K562 (cell line): Measurements from ENCODE around the gene MGST2. TPM values are rescaled to one million over a fixed set of nuclear protein-coding genes. Genes with fewer than 3 reads are reported as not detected.

Experiments
- ATAC-seq: fragments of 200-7000 bp; cut with Tn5 transposase; 3 replicates; pipeline ENCODE4 v1.9.1; 2020; ENCODE audit warnings: moderate library complexity
- BruUV-seq: library from RNA; stranded (reverse); fragments of 400-500 nt; replicated peaks from 2 replicates; lab custom pipeline; 2021; lab: Mats Ljungman, UMichigan
- CTCF ChIA-PET: fragments of 300-600 bp; formaldehyde crosslinking; extraction: SDS; loops from one replicate; lab custom pipeline; 2021; ENCODE audit warnings: low intra/inter-chr PET ratio; lab: Yijun Ruan, JAX
- POLR2A ChIA-PET: fragments of 300-600, 350-650 bp; sonication (Branson Sonifier 250); formaldehyde crosslinking; extraction: SDS; loops from one replicate; lab custom pipeline; 2021; ENCODE audit warnings: antibody characterized with exemption, inconsistent platforms; lab: Yijun Ruan, JAX
- DNase-seq, 4 experiments: peaks; one replicate each; pipeline versions ENCODE4 v3.0.0 to v3.0.0-alpha.2; 2011 to 2018; ENCODE audit warnings: low spot score in 3 of 4, mixed read lengths in 3 of 4; ENCODE audit errors: extremely low read depth in 1 of 4
- FAIRE-seq: peaks from 2 replicates; lab custom pipeline; 2011; peaks lifted over from hg19 to GRCh38; lab: Jason Lieb, UNC
- H2AFZ ChIP-seq: 2 replicates; pipeline ENCODE4 v1.6.0; 2011; ENCODE audit warnings: low read depth, low read length, control low read depth, inconsistent platforms
- H3K27ac ChIP-seq: fragments of 200-600 bp; 3 replicates; pipeline ENCODE4 v1.8.0; 2011; ENCODE audit warnings: low read depth, mild to moderate bottlenecking, control low read depth, inconsistent platforms, low read length, moderate library complexity, mixed read lengths; ENCODE audit errors: extremely low read depth
- H3K27me3 ChIP-seq, 2 experiments: fragments of 300-600 bp in 1 of 2; 2 replicates in 1 of 2; 3 replicates in 1 of 2; pipeline versions ENCODE4 v1.6.0 to v1.8.0; 2011; ENCODE audit warnings: inconsistent platforms in 2 of 2, low read length in 2 of 2, mild to moderate bottlenecking in 1 of 2, mixed read lengths in 1 of 2, moderate library complexity in 1 of 2; ENCODE audit not compliant: control insufficient read depth in 2 of 2, insufficient read depth in 2 of 2
- H3K36me3 ChIP-seq: fragments of 300-600 bp; 3 replicates; pipeline ENCODE4 v1.8.0; 2011; ENCODE audit warnings: mild to moderate bottlenecking, low read length, inconsistent platforms; ENCODE audit not compliant: control insufficient read depth, insufficient read depth
- H3K4me1 ChIP-seq, 2 experiments: fragments of 200-600 bp in 1 of 2; replicated peaks in 1 of 2; 2 replicates in 1 of 2; 3 replicates in 1 of 2; pipeline versions ENCODE4 v1.5.1 to v1.8.0; 2011; ENCODE audit warnings: inconsistent platforms in 2 of 2, low read length in 2 of 2, mild to moderate bottlenecking in 1 of 2, mixed read lengths in 1 of 2, moderate library complexity in 1 of 2; ENCODE audit not compliant: control insufficient read depth in 2 of 2, insufficient read depth in 2 of 2
- H3K4me2 ChIP-seq: 2 replicates; pipeline ENCODE4 v1.6.1; 2011; ENCODE audit warnings: low read length, control low read depth, inconsistent platforms, mixed read lengths; ENCODE audit not compliant: insufficient read depth
- H3K4me3 ChIP-seq: fragments of 200-600 bp; sonication (generic), shearing (Covaris generic); 2 replicates; pipeline ENCODE4 v1.5.1; 2016; ENCODE audit warnings: control low read depth, inconsistent platforms
- H3K79me2 ChIP-seq: fragments of 200-600 bp; 3 replicates; pipeline ENCODE4 v1.8.0; 2011; ENCODE audit warnings: low read length, inconsistent platforms; ENCODE audit not compliant: control insufficient read depth, insufficient read depth
- H3K9ac ChIP-seq, 2 experiments: 2 replicates each; pipeline versions ENCODE4 v1.6.0 to v1.6.1; 2011; ENCODE audit warnings: low read depth in 2 of 2, low read length in 2 of 2, control low read depth in 1 of 2, inconsistent platforms in 1 of 2, mild to moderate bottlenecking in 1 of 2, mixed read lengths in 1 of 2; ENCODE audit not compliant: insufficient read depth in 1 of 2
- H3K9me1 ChIP-seq: one replicate; pipeline ENCODE4 v1.6.0; 2011; ENCODE audit warnings: inconsistent platforms, mild to moderate bottlenecking, low read length, moderate library complexity; ENCODE audit not compliant: control insufficient read depth, insufficient read depth
- H3K9me3 ChIP-seq: replicated peaks from 2 replicates; pipeline ENCODE4 v1.5.1; 2011; ENCODE audit warnings: low read depth, low read length, inconsistent platforms; ENCODE audit not compliant: control insufficient read depth, insufficient read depth
- H4K20me1 ChIP-seq: replicated peaks from 2 replicates; pipeline ENCODE4 v1.6.1; 2011; ENCODE audit warnings: low read length, inconsistent platforms, mixed read lengths; ENCODE audit not compliant: control insufficient read depth, insufficient read depth
- ESRRA ChIP-seq: fragments of 450-650 bp; IDR thresholded peaks from 2 replicates; pipeline ENCODE4 v1.6.1; 2014; ENCODE audit warnings: low read depth, mild to moderate bottlenecking, moderate library complexity, borderline replicate concordance
- NFIX ChIP-seq: fragments of 250-450 bp; sonication (Bioruptor Pico); IDR thresholded peaks from 2 replicates; pipeline ENCODE4 v1.4.0; 2020; ENCODE audit warnings: low read depth, mild to moderate bottlenecking, moderate library complexity
- POLR2G ChIP-seq: fragments of 200-400 bp; formaldehyde crosslinking; IDR thresholded peaks from 2 replicates; pipeline ENCODE4 v1.6.1; 2017; ENCODE audit warnings: low read depth, mild to moderate bottlenecking, antibody characterized with exemption, low read length, moderate library complexity
- ZNF165 ChIP-seq: fragments of 250-450 bp; sonication (Bioruptor Pico); IDR thresholded peaks from 2 replicates; pipeline ENCODE4 v1.4.0; 2020; ENCODE audit warnings: borderline replicate concordance
- ZNF589 ChIP-seq: fragments of 200-800 bp; sonication (Bioruptor generic); IDR thresholded peaks from 2 replicates; pipeline ENCODE4 v1.6.1; 2016; ENCODE audit warnings: low read depth, missing genetic modification characterization, missing compliant biosample characterization
- WGBS: fragments of 100-300 bp; shearing (Covaris generic); methylation state at CpG from one replicate; pipeline ENCODE4 v1.1.6; 2016; ENCODE audit warnings: low coverage, mixed read lengths; ENCODE audit not compliant: insufficient coverage; ENCODE audit errors: missing lambda C conversion rate; 5-methylcytosine and 5-hydroxymethylcytosine counted together
- in situ Hi-C: fragments of 300-500 bp; cut with MboI; formaldehyde crosslinking; loops from 4 replicates; pipeline ENCODE4 v1.15.0; 2018; ENCODE audit warnings: inconsistent platforms, mixed read lengths
- intact Hi-C: fragments of 100-400 bp; cut with micrococcal nuclease; formaldehyde crosslinking; loops from 2 replicates; pipeline ENCODE4 v1.14.2; 2022
- polyA plus RNA-seq, 8 experiments: library from polyadenylated mRNA; depleted of rRNA in 4 of 8; stranded (reverse) in 5 of 8; unstranded in 3 of 8; fragments of >200 nt; fragmentation: Nextera tagmentation in 2 of 8; fragmentation: Illumina TruSeq in 1 of 8; extraction: Ambion mirVana in 2 of 8; extraction: Trizol in 1 of 8; gene quantifications; 2 replicates each; pipeline versions ENCODE4 v1.2.1 to v1.2.3, GENCODE V29; 2011 to 2014; ENCODE audit warnings: inconsistent platforms in 1 of 8, missing spikeins in 1 of 8
- total RNA-seq, 7 experiments: library from RNA; depleted of rRNA in 6 of 7; stranded (reverse); fragments of >200 nt in 6 of 7; fragmentation: Illumina TruSeq in 2 of 7; extraction: Trizol in 2 of 7; gene quantifications; 2 replicates each; pipeline versions ENCODE4 v1.2.1 to v1.2.3, GENCODE V29; 2011 to 2021; ENCODE audit warnings: low replicate concordance in 1 of 7

Gene MGST2
- total and polyA plus RNA-seq, 9 of the 15 experiments (the other 6 are each of a cell fraction or from before 2014, with no cell fraction given): 38.7 to 115 (median 84.6) TPM

- FAIRE-seq: no peak
- H3K9me3 ChIP-seq: no peaks in the 10 kb centered on the region
- in situ Hi-C loops (no loop called here), intact Hi-C loops (no loop called here)
- no peaks in the 10 kb centered on the region for H3K9me1 ChIP-seq
- no TSS peak for BruUV-seq
- no peak overlapping the region for H3K4me2 ChIP-seq
- H4K20me1 ChIP-seq: no peaks in the 10 kb centered on the region; the same call in 1 of the 2 replicates
- H3K4me1 ChIP-seq: no peaks in the 10 kb centered on the region
- ATAC-seq: no peak
- POLR2A ChIA-PET: interaction anchor here (0.7 to 1.2 kb wide), 3 partner anchors 14 to 61 kb away, joined by 3 to 4 read pairs (median 3); no protein-coding TSS in a partner anchor
- H2AFZ ChIP-seq: no peak overlapping the region
- CTCF ChIA-PET: no interaction called here
- H3K27me3 ChIP-seq: no peaks in the 10 kb centered on the region
- TF ChIP-seq ZNF589 (no peak), ZNF165 (CRISPR knock-in tag) (no peak), NFIX (no peak)
- no peaks in the 10 kb centered on the region for H3K79me2 ChIP-seq
- 56% methylated on average over 10 of the region's 10 CpGs for WGBS
- H3K9ac ChIP-seq: no peak overlapping the region
- no peaks in the 10 kb centered on the region for H3K36me3 ChIP-seq
- no peak for DNase-seq
- H3K4me3 ChIP-seq: no peak overlapping the region
- no peak overlapping the region for H3K27ac ChIP-seq
These were observed 53.2 kb downstream of the MGST2 start for GRCh38 chr4:139718833-139719232.

GRCh38 chr4:139719381-139720101 lies 53.9 kb downstream of the MGST2 start:
- POLR2A ChIA-PET: interaction anchor here (0.7 to 1.2 kb wide), 3 partner anchors 13 to 62 kb away, joined by 3 to 4 read pairs (median 3); no protein-coding TSS in a partner anchor
- TF ChIP-seq POLR2G (0 out of 2 replicates have a peak, but pooled peaks have one; percentile 19), ESRRA (no peak)

More at GRCh38 chr4:139719381-139720101, 53.9 kb downstream of the MGST2 start:
- H4K20me1 ChIP-seq: no peaks in the 10 kb centered on the region; the same call in 1 of the 2 replicates
- DNase-seq (no peak), ATAC-seq (no peak), FAIRE-seq (no peak)
- CTCF ChIA-PET: no interaction called here
- no peak overlapping the region for H3K4me3 ChIP-seq
- no peaks in the 10 kb centered on the region for H3K36me3 ChIP-seq
- intact Hi-C loops (no loop called here), in situ Hi-C loops (no loop called here)
- no peak overlapping the region for H3K9ac ChIP-seq
- no TSS peak for BruUV-seq
- no peaks in the 10 kb centered on the region for H3K4me1 ChIP-seq
- WGBS: 71% methylated on average over 13 of the region's 16 CpGs
- no peak overlapping the region for H3K4me2 ChIP-seq
- H3K27ac ChIP-seq: no peak overlapping the region
- H3K9me3 ChIP-seq: no peaks in the 10 kb centered on the region
- H2AFZ ChIP-seq: no peak overlapping the region
- no peaks in the 10 kb centered on the region for H3K27me3 ChIP-seq
- H3K9me1 ChIP-seq: no peaks in the 10 kb centered on the region
- H3K79me2 ChIP-seq: no peaks in the 10 kb centered on the region
